Thymus (tissue), 11 donors: ENCODE measurements around the gene BDP1. TPM values are rescaled to one million over a fixed set of nuclear protein-coding genes. Genes with fewer than 3 reads are reported as not detected.
"Not testable (repeated sequence)": the region's sequence is repeated elsewhere in the genome, so short reads cannot be mapped to it uniquely, and the experiment has no call there.

ENCODE experiments used
- DNase-seq, 9 donors: peaks; one replicate each; pipeline ENCODE4 v3.0.0-alpha.2; 2013; ENCODE audit warnings: low spot score in 9 of 9, low read depth in 6 of 9, missing footprints in 1 of 9
- H3K27ac ChIP-seq, 2 donors: one replicate each; pipeline ENCODE4 v1.5.1; 2013; ENCODE audit warnings: control low read depth in 1 of 2, low read depth in 1 of 2, low read length in 1 of 2, mild to moderate bottlenecking in 1 of 2, moderate library complexity in 1 of 2
- H3K27me3 ChIP-seq, 2 donors: one replicate each; pipeline ENCODE4 v1.5.1; 2013; ENCODE audit warnings: low read length in 1 of 2; ENCODE audit not compliant: control insufficient read depth in 2 of 2, insufficient read depth in 1 of 2
- H3K36me3 ChIP-seq, 2 donors: one replicate each; pipeline ENCODE4 v1.5.1; 2013; ENCODE audit warnings: low read length in 1 of 2, mild to moderate bottlenecking in 1 of 2, moderate library complexity in 1 of 2; ENCODE audit not compliant: control insufficient read depth in 2 of 2, insufficient read depth in 2 of 2
- H3K4me1 ChIP-seq, 2 donors: one replicate each; pipeline ENCODE4 v1.5.1; 2013; ENCODE audit warnings: low read length in 2 of 2; ENCODE audit not compliant: control insufficient read depth in 2 of 2, insufficient read depth in 2 of 2
- H3K4me3 ChIP-seq, 2 donors: one replicate each; pipeline ENCODE4 v1.5.1; 2013; ENCODE audit warnings: low read length in 2 of 2, control low read depth in 1 of 2, mild to moderate bottlenecking in 1 of 2
- H3K9me3 ChIP-seq, 2 donors: one replicate each; pipeline ENCODE4 v1.5.1; 2013; ENCODE audit warnings: low read length in 1 of 2, mild to moderate bottlenecking in 1 of 2; ENCODE audit not compliant: control insufficient read depth in 2 of 2, insufficient read depth in 1 of 2
- WGBS: extraction: QIAGEN DNeasy Blood & Tissue Kit; methylation state at CpG from one replicate; pipeline ENCODE4 v1.1.7; 2013; 5-methylcytosine and 5-hydroxymethylcytosine counted together
- polyA plus RNA-seq: library from polyadenylated mRNA; stranded (reverse); fragments of 200-250 nt; gene quantifications from one replicate; pipeline ENCODE4 v1.2.3, GENCODE V29; 2013
- total RNA-seq: library from RNA; stranded (reverse); fragments of 120-200 nt; gene quantifications from one replicate; pipeline ENCODE4 v1.2.4, GENCODE V29; 2013
- donor health status: healthy.

The BDP1 gene
- total and polyA plus RNA-seq, 2 donors: 17.1 to 22.7 TPM

DNA sequence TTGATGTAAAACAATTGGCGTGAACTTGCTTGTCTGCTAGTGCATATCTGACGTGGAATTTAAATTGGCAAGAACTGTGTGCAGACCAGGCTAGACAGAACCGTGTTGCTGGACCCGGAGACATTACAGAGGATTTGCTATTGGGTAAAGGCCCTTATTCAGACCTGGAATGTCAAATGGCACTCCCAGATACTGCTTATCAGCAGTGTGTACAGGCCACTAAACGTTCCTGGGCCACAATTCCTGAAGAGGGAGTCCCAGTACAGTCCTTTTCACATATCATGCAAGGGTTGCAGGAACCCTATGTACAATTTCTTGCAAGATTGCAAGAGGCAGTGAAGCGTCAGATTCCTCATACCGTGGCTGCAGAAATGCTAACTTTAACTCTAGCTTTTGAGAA, 118.1 kb downstream of the BDP1 start:
- Histone ChIP-seq H3K9me3 (no peaks in the 10 kb centered on the region), H3K27ac (no peak overlapping the region), H3K36me3 (peaks cover 4% of the 10 kb centered on the region in 2 donors), H3K4me1 (no peaks in the 10 kb centered on the region), H3K4me3 (no peak overlapping the region), H3K27me3 (no peaks in the 10 kb centered on the region)
- no peak for DNase-seq
- 92% methylated on average over 7 of the region's 7 CpGs for WGBS

DNA sequence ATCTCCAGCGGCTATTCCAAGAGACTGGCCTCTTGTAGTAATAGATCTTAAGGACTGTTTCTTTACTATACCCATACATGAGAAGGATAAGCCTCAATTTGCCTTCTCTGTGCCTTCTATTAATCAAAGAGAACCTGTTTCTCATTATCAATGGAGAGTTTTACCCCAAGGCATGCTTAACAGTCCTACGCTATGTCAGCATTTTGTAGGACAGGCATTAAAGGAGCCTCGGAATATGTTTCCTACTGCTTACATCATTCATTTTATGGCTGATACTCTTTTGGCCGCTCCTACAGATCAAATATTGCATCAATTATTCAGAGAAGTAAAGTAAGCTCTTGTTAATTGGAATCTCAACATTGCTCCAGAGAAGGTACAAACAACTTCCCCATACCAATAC, 120.1 kb downstream of the BDP1 start:
- not testable (repeated sequence) for H3K27me3 ChIP-seq, DNase-seq, H3K36me3 ChIP-seq, H3K4me1 ChIP-seq, H3K27ac ChIP-seq, H3K9me3 ChIP-seq, H3K4me3 ChIP-seq
- 97% methylated on average over 4 of the region's 4 CpGs for WGBS

DNA sequence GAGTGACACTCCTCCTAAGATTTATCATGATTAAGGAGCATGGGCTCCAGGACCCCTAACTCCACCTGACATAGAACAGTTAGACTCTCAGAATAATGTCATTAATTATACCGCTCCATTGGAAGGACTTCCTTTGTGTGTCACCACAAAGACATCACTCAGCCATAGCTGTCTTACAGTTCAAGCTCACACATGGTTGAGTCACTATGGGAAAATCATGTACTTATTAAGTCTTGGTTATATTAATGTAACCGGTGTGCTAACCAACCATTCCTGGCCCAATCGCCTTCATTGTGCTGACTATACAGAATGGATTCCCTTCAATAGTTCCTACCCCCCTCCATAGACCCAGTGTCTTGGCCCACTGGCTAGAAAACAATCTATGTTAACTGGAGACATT, 120.8 kb downstream of the BDP1 start:
- Histone ChIP-seq H3K36me3 (peaks cover 0 to 4% of the 10 kb centered on the region in 2 donors), H3K27ac (no peak overlapping the region), H3K4me1 (no peaks in the 10 kb centered on the region), H3K27me3 (no peaks in the 10 kb centered on the region), H3K9me3 (no peaks in the 10 kb centered on the region), H3K4me3 (no peak overlapping the region)
- 100% methylated on average over 3 of the region's 3 CpGs for WGBS
- no peak for DNase-seq

- not testable (repeated sequence) for H3K4me3 ChIP-seq, H3K27me3 ChIP-seq, H3K36me3 ChIP-seq, H3K9me3 ChIP-seq, H3K27ac ChIP-seq, H3K4me1 ChIP-seq, DNase-seq
- WGBS: 98% methylated on average over 6 of the region's 6 CpGs
These were observed 122.4 kb downstream of the BDP1 start for GRCh38 chr5:71577839-71578238.

GRCh38 chr5:71582945-71583584, 127.6 kb downstream of the BDP1 start:
- 96% methylated on average over 4 of the region's 4 CpGs for WGBS
- H3K4me3 ChIP-seq: no peak overlapping the region
- no peak for DNase-seq
- no peaks in the 10 kb centered on the region for H3K27me3 ChIP-seq
- no peaks in the 10 kb centered on the region for H3K9me3 ChIP-seq
- peaks cover 0 to 4% of the 10 kb centered on the region in 2 donors for H3K36me3 ChIP-seq
- H3K4me1 ChIP-seq: peaks cover 3 to 8% of the 10 kb centered on the region in 2 donors
- H3K27ac ChIP-seq: no peak overlapping the region

GRCh38 chr5:71586052-71586940, 130.8 kb downstream of the BDP1 start:
- Histone ChIP-seq H3K27me3 (no peaks in the 10 kb centered on the region), H3K27ac (peak overlapping the region; percentile 46 to 84), H3K4me1 (peaks cover 6 to 8% of the 10 kb centered on the region in 2 donors), H3K36me3 (no peaks in the 10 kb centered on the region), H3K9me3 (no peaks in the 10 kb centered on the region), H3K4me3 (peak overlapping the region; percentile 73 to 90)
- no peak for DNase-seq
- WGBS: 88% methylated on average over 22 of the region's 22 CpGs

GRCh38 chr5:71586941-71587765, 131.7 kb downstream of the BDP1 start, which contains the start of gene MCCC2:
MCCC2 (plus strand) TSS chr5:71587340; CDS start chr5:71587426, 86 bp downstream.
- under 1% methylated on average over 56 of the region's 56 CpGs for WGBS
- Histone ChIP-seq H3K27ac (peak within 1 kb of the TSS; percentile 46 to 84), H3K4me1 (peaks cover 6 to 8% of the 10 kb centered on the region in 2 donors), H3K27me3 (no peaks in the 10 kb centered on the region), H3K9me3 (no peaks in the 10 kb centered on the region), H3K4me3 (peak within 1 kb of the TSS; percentile 73 to 90), H3K36me3 (no peaks in the 10 kb centered on the region)
- peak; percentile 70 to 95 (median 86) for DNase-seq

DNA sequence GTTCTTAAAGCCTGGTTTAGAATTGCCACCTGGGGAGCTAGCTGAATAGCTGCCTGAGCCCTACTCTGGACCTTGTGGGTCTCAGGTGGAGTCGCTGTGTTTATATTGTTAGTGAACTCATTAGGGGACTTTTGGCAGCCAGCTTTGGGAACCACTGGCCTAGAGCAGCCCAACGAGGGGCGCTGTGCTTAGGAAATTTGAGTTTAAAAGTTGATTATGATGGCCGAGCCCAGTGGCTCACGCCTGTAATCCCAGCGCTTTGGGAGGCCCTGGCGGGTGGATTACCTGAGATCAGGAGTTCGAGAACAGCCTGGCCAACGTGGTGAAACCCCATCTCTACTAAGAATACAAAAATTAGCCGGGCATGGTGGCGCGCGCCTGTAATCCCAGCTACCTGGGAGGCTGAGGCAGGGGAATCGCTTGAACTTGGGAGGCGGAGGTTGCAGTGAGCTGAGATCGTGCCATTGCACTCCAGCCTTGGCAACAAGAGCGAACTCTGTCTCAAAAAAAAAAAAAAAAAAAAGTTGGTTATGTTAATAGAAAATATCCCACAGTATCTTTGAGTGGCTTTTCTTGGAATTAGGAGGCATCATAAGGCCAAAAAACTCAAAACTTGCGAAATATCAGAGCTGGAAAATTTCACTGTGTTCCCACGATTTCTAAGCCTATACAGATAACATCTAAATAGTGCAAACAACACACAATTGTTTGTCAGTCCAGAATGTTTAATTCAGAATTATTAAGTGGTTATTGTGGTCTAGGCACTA, 132.5 kb downstream of the BDP1 start:
- no peaks in the 10 kb centered on the region for H3K9me3 ChIP-seq
- no peak for DNase-seq
- peak overlapping the region; percentile 36 to 84 for H3K27ac ChIP-seq
- no peaks in the 10 kb centered on the region for H3K27me3 ChIP-seq
- peak overlapping the region; percentile 73 to 90 for H3K4me3 ChIP-seq
- WGBS: 76% methylated on average over 19 of the region's 19 CpGs
- H3K36me3 ChIP-seq: no peaks in the 10 kb centered on the region
- peaks cover 6 to 8% of the 10 kb centered on the region in 2 donors for H3K4me1 ChIP-seq
